ENCODE data around the gene SLC25A22.

GRCh38 chr11:804599-804964 is 6.5 kb upstream of the SLC25A22 start:
- no peak for TF ChIP-seq POLR2AphosphoS5 (IDR thresholded peaks at IDR 0.05)
- TF ChIP-seq, protein P1, sequence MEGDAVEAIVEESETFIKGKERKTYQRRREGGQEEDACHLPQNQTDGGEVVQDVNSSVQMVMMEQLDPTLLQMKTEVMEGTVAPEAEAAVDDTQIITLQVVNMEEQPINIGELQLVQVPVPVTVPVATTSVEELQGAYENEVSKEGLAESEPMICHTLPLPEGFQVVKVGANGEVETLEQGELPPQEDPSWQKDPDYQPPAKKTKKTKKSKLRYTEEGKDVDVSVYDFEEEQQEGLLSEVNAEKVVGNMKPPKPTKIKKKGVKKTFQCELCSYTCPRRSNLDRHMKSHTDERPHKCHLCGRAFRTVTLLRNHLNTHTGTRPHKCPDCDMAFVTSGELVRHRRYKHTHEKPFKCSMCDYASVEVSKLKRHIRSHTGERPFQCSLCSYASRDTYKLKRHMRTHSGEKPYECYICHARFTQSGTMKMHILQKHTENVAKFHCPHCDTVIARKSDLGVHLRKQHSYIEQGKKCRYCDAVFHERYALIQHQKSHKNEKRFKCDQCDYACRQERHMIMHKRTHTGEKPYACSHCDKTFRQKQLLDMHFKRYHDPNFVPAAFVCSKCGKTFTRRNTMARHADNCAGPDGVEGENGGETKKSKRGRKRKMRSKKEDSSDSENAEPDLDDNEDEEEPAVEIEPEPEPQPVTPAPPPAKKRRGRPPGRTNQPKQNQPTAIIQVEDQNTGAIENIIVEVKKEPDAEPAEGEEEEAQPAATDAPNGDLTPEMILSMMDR (IDR thresholded peaks at IDR 0.05 in 8 of 11, conservative IDR thresholded peaks at IDR 0.05 in 3 of 11), result no peak
- TF ChIP-seq POLR2A (IDR thresholded peaks at IDR 0.05), result no peak

Measured in spleen (tissue), 7 donors.